Activated CD4-positive, alpha-beta T cell treated with anti-CD3 and anti-CD28 coated beads, Interleukin-10, Interleukin-2, amounts not matched to agents 100 ng/mL and 50 ng/mL, durations not matched to agents 16 hours and 8 hours (primary cell): ENCODE results near the gene OR5B3.
"Not testable (repeated sequence)": the region's sequence is repeated elsewhere in the genome, so short reads cannot be mapped to it uniquely, and the experiment has no call there.

Experiments used
- DNase-seq: peaks from one replicate; pipeline ENCODE4 v3.0.0-alpha.2; 2020

Gene OR5B3

GRCh38 chr11:58406774-58407173 lies at the start of gene OR5B3:
TSS of gene OR5B3 (minus strand) at chr11:58406874. CDS start at chr11:58403409, 3,465 bp downstream.
- no peak for DNase-seq

GRCh38 chr11:58451585-58451984 lies 44.9 kb upstream of the OR5B3 start:
- no peak for DNase-seq

GRCh38 chr11:58446294-58446693 lies 39.6 kb upstream of the OR5B3 start:
- no peak for DNase-seq

- no peak for DNase-seq
Measured at GRCh38 chr11:58444300-58444699, 37.6 kb upstream of the OR5B3 start.

GRCh38 chr11:58442136-58442535 lies 35.5 kb upstream of the OR5B3 start, which contains the start of gene OR5B12:
TSS of gene OR5B12 (minus strand) at chr11:58442236. CDS start at chr11:58440151, 2,085 bp downstream.
- DNase-seq: no peak

GRCh38 chr11:58438486-58438885 lies 31.8 kb upstream of the OR5B3 start:
- no peak for DNase-seq

GRCh38 chr11:58434217-58434616 lies 27.5 kb upstream of the OR5B3 start:
- no peak for DNase-seq

- no peak for DNase-seq
Measured at GRCh38 chr11:58433638-58434203, 27.0 kb upstream of the OR5B3 start.

- no peak for DNase-seq
Measured at GRCh38 chr11:58429273-58429672, 22.6 kb upstream of the OR5B3 start.

GRCh38 chr11:58428021-58428420 lies 21.3 kb upstream of the OR5B3 start, which contains the start of gene OR5B2:
TSS of gene OR5B2 (minus strand) at chr11:58428121. CDS start at chr11:58423261, 4,860 bp downstream.
- no peak for DNase-seq

GRCh38 chr11:58399622-58400021 lies 7.1 kb downstream of the OR5B3 start:
- not testable (repeated sequence) for DNase-seq

GRCh38 chr11:58395581-58395980 lies 11.1 kb downstream of the OR5B3 start:
- DNase-seq: no peak

- DNase-seq: no peak
Measured at GRCh38 chr11:58394195-58394594, 12.5 kb downstream of the OR5B3 start.

- no peak for DNase-seq
Measured at GRCh38 chr11:58392746-58393145, 13.9 kb downstream of the OR5B3 start.

GRCh38 chr11:58391879-58392278 lies 14.8 kb downstream of the OR5B3 start:
- no peak for DNase-seq

GRCh38 chr11:58390551-58391063 lies 16.1 kb downstream of the OR5B3 start:
- no peak for DNase-seq

GRCh38 chr11:58358969-58359368 lies 47.7 kb downstream of the OR5B3 start, which contains the start of gene OR5B17:
TSS of gene OR5B17 (minus strand) at chr11:58359069. CDS start at chr11:58359069, 0 bp downstream.
- DNase-seq: no peak

- DNase-seq: no peak
Measured at GRCh38 chr11:58354727-58355126, 51.9 kb downstream of the OR5B3 start.
